Retinal pigment epithelial cell (primary cell): ENCODE data around the gene SDHAF1.
A peak's percentile ranks its signal among the peaks of the same experiment; 100 is the strongest.
"Not testable (repeated sequence)": the region's sequence is repeated elsewhere in the genome, so short reads cannot be mapped to it uniquely, and the experiment has no call there.

Experiments used
- DNase-seq: peaks from one replicate; pipeline ENCODE4 v3.0.0-alpha.2; 2010; ENCODE audit warnings: low read depth
- H3K4me3 ChIP-seq: 2 replicates; pipeline ENCODE4 v1.5.1; 2011; ENCODE audit warnings: mild to moderate bottlenecking, low read length, control low read depth, moderate library complexity
- TF ChIP-seq, protein P1 (sequence below): conservative IDR thresholded peaks from 2 replicates; pipeline ENCODE4 v1.5.1; 2011; ENCODE audit warnings: low read depth, low read length, control low read depth, inconsistent platforms

Gene SDHAF1

GRCh38 chr19:35975608-35976214, 19.3 kb upstream of the SDHAF1 start:
- DNase-seq = no peak
- TF ChIP-seq, protein P1, sequence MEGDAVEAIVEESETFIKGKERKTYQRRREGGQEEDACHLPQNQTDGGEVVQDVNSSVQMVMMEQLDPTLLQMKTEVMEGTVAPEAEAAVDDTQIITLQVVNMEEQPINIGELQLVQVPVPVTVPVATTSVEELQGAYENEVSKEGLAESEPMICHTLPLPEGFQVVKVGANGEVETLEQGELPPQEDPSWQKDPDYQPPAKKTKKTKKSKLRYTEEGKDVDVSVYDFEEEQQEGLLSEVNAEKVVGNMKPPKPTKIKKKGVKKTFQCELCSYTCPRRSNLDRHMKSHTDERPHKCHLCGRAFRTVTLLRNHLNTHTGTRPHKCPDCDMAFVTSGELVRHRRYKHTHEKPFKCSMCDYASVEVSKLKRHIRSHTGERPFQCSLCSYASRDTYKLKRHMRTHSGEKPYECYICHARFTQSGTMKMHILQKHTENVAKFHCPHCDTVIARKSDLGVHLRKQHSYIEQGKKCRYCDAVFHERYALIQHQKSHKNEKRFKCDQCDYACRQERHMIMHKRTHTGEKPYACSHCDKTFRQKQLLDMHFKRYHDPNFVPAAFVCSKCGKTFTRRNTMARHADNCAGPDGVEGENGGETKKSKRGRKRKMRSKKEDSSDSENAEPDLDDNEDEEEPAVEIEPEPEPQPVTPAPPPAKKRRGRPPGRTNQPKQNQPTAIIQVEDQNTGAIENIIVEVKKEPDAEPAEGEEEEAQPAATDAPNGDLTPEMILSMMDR = no peak
- no peak overlapping the region for H3K4me3 ChIP-seq

DNA sequence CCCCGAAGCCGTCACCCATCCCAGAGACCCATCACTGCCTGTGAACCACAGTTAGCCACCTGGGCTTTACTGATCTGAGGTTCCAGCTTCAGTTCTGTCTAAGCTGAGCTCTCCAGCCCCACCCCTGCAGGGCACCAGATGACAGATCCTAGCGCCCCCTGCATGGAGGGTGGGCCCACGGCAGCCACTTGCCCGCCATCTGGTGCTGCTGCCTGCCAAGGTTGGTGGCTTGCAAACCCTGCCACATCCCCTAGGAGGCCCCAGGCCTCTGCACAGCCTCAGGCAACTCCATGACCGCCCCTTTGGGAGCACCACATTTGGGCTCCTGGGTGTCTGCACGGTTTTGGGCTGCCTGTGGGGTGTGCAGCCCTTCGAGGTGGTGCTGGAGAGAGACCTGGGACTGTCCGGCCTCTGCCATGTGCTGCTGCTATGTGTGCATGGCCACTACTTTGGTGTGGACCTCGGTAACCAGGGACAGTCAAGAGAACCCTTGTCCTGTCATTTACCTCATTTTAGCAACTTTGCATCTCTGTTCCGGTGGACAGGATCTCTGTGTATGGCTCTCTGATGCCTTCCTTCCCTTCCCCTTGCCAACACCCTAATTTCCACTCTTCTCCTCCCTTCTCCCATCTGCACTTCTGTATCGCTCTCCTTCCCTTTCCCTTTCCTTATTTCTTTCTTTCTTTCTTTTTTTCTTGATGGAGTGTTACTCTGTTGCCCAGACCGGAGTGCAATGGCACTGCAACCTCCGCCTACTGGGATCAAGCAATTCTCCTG, 17.4 kb upstream of the SDHAF1 start:
- H3K4me3 ChIP-seq = no peak overlapping the region
- no peak for DNase-seq
- TF ChIP-seq, protein P1 = peak; percentile 14

DNA sequence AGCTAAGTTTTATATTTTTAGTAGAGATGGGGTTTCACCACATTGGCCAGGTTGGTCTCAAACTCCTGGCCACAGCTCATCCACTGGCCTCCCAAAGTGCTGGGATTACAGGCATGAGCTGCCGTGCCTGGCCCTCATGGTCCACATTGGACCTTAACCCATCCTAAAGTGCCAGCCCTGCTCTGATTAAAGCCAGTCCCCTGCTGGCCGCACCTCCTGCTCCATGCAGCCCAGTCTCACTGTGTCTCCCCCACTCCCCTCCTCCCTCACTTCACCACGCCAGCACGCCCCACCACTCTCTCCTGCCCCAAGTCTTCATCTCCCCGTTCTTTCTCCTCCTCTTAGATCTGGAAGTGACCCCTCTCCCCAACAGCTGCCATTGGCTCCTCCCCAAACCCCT, 16.7 kb upstream of the SDHAF1 start:
- H3K4me3 ChIP-seq = no peak overlapping the region
- TF ChIP-seq, protein P1 = no peak
- DNase-seq = no peak

DNA sequence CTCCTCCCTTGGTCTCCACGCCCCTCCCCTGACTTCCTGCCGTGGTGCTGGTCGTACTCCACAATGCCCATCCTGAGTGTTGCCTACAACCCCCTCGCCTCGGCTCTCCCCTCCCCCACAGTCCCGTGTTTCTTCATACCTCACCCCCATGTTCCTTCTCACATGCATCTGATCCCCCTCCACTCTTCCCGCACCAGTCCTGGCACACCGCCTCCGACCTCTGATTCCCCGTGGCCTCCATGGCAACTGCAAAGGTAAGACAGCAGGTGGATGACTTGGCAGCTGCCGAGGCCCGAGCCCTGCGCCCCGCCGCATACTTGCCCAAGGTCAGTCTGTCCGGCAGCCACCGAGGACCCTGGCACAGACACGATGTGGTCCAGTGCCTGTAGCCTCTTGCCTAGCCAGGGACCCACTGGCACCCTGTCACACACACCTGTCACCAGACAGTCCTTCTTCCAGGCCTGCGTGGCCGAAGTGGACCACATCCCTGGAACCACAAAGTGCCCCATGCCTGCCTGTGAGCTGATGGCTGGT, 16.1 kb upstream of the SDHAF1 start:
- H3K4me3 ChIP-seq = no peak overlapping the region
- TF ChIP-seq, protein P1 = no peak
- no peak for DNase-seq

DNA sequence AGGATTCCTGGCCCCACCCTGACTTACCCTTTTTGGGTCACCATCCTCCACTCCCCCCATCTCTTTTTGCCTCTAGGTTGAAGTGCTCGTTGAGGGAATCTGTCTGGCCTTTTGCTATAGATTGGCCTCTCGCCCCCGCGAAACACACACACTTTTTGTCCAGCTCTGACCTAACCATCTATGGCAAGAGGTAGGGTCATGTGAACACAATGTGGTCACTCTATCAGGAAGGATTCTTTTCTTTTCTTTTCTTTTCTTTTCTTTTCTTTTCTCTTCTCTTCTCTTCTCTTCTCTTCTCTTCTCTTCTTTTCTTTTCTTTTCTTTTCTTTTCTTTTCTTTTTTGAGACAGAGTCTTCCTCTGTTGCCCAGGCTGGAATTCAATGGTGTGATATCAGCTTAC, 14.0 kb upstream of the SDHAF1 start:
- H3K4me3 ChIP-seq, DNase-seq: not testable (repeated sequence)

GRCh38 chr19:35983177-35983576, 11.8 kb upstream of the SDHAF1 start:
- no peak for DNase-seq
- H3K4me3 ChIP-seq = no peak overlapping the region
- TF ChIP-seq, protein P1 = no peak

DNA sequence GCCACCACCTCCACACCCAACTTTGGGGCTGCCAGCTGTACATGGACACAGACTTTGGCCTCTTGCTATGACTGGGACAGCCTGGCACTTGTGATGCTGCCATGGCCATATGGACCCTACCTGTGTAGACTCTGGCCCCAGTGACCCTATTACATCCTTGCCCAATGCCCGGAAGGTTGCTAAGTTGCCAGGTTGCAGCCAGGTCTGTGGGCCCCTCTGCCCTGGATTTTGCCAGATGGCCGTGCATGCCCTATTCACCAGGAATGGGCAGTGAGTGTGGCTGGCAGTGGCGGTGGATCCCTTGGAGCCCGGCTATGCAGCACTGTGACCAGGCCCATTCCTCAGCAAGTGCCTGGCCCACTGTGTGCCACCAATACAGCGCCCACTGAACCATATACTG, 8.9 kb upstream of the SDHAF1 start:
- DNase-seq = no peak
- H3K4me3 ChIP-seq = no peak overlapping the region
- TF ChIP-seq, protein P1 = no peak
